K562 (cell line): ENCODE data around the gene CEP57. TPM values are rescaled to one million over a fixed set of nuclear protein-coding genes. Genes with fewer than 3 reads are reported as not detected.

Experiments used
- ATAC-seq: fragments of 200-7000 bp; cut with Tn5 transposase; 3 replicates; pipeline ENCODE4 v1.9.1; 2020; ENCODE audit warnings: moderate library complexity
- BruUV-seq: library from RNA; stranded (reverse); fragments of 400-500 nt; replicated peaks from 2 replicates; lab custom pipeline; 2021; lab: Mats Ljungman, UMichigan
- CTCF ChIA-PET: fragments of 300-600 bp; formaldehyde crosslinking; extraction: SDS; loops from one replicate; lab custom pipeline; 2021; ENCODE audit warnings: low intra/inter-chr PET ratio; lab: Yijun Ruan, JAX
- POLR2A ChIA-PET: fragments of 300-600, 350-650 bp; sonication (Branson Sonifier 250); formaldehyde crosslinking; extraction: SDS; loops from one replicate; lab custom pipeline; 2021; ENCODE audit warnings: antibody characterized with exemption, inconsistent platforms; lab: Yijun Ruan, JAX
- DNase-seq, 4 experiments: peaks; one replicate each; pipeline versions ENCODE4 v3.0.0 to v3.0.0-alpha.2; 2011 to 2018; ENCODE audit warnings: low spot score in 3 of 4, mixed read lengths in 3 of 4; ENCODE audit errors: extremely low read depth in 1 of 4
- FAIRE-seq: peaks from 2 replicates; lab custom pipeline; 2011; peaks lifted over from hg19 to GRCh38; lab: Jason Lieb, UNC
- H2AFZ ChIP-seq: 2 replicates; pipeline ENCODE4 v1.6.0; 2011; ENCODE audit warnings: low read depth, low read length, control low read depth, inconsistent platforms
- H3K27ac ChIP-seq: fragments of 200-600 bp; 3 replicates; pipeline ENCODE4 v1.8.0; 2011; ENCODE audit warnings: low read depth, mild to moderate bottlenecking, control low read depth, inconsistent platforms, low read length, moderate library complexity, mixed read lengths; ENCODE audit errors: extremely low read depth
- H3K27me3 ChIP-seq, 2 experiments: fragments of 300-600 bp in 1 of 2; 2 replicates in 1 of 2; 3 replicates in 1 of 2; pipeline versions ENCODE4 v1.6.0 to v1.8.0; 2011; ENCODE audit warnings: inconsistent platforms in 2 of 2, low read length in 2 of 2, mild to moderate bottlenecking in 1 of 2, mixed read lengths in 1 of 2, moderate library complexity in 1 of 2; ENCODE audit not compliant: control insufficient read depth in 2 of 2, insufficient read depth in 2 of 2
- H3K36me3 ChIP-seq: fragments of 300-600 bp; 3 replicates; pipeline ENCODE4 v1.8.0; 2011; ENCODE audit warnings: mild to moderate bottlenecking, low read length, inconsistent platforms; ENCODE audit not compliant: control insufficient read depth, insufficient read depth
- H3K4me1 ChIP-seq, 2 experiments: fragments of 200-600 bp in 1 of 2; replicated peaks in 1 of 2; 2 replicates in 1 of 2; 3 replicates in 1 of 2; pipeline versions ENCODE4 v1.5.1 to v1.8.0; 2011; ENCODE audit warnings: inconsistent platforms in 2 of 2, low read length in 2 of 2, mild to moderate bottlenecking in 1 of 2, mixed read lengths in 1 of 2, moderate library complexity in 1 of 2; ENCODE audit not compliant: control insufficient read depth in 2 of 2, insufficient read depth in 2 of 2
- H3K4me2 ChIP-seq: 2 replicates; pipeline ENCODE4 v1.6.1; 2011; ENCODE audit warnings: low read length, control low read depth, inconsistent platforms, mixed read lengths; ENCODE audit not compliant: insufficient read depth
- H3K4me3 ChIP-seq: fragments of 200-600 bp; sonication (generic), shearing (Covaris generic); 2 replicates; pipeline ENCODE4 v1.5.1; 2016; ENCODE audit warnings: control low read depth, inconsistent platforms
- H3K79me2 ChIP-seq: fragments of 200-600 bp; 3 replicates; pipeline ENCODE4 v1.8.0; 2011; ENCODE audit warnings: low read length, inconsistent platforms; ENCODE audit not compliant: control insufficient read depth, insufficient read depth
- H3K9ac ChIP-seq, 2 experiments: 2 replicates each; pipeline versions ENCODE4 v1.6.0 to v1.6.1; 2011; ENCODE audit warnings: low read depth in 2 of 2, low read length in 2 of 2, control low read depth in 1 of 2, inconsistent platforms in 1 of 2, mild to moderate bottlenecking in 1 of 2, mixed read lengths in 1 of 2; ENCODE audit not compliant: insufficient read depth in 1 of 2
- H3K9me1 ChIP-seq: one replicate; pipeline ENCODE4 v1.6.0; 2011; ENCODE audit warnings: inconsistent platforms, mild to moderate bottlenecking, low read length, moderate library complexity; ENCODE audit not compliant: control insufficient read depth, insufficient read depth
- H3K9me3 ChIP-seq: replicated peaks from 2 replicates; pipeline ENCODE4 v1.5.1; 2011; ENCODE audit warnings: low read depth, low read length, inconsistent platforms; ENCODE audit not compliant: control insufficient read depth, insufficient read depth
- H4K20me1 ChIP-seq: replicated peaks from 2 replicates; pipeline ENCODE4 v1.6.1; 2011; ENCODE audit warnings: low read length, inconsistent platforms, mixed read lengths; ENCODE audit not compliant: control insufficient read depth, insufficient read depth
- CBFA2T3 ChIP-seq: fragments of 450-650 bp; IDR thresholded peaks from 2 replicates; pipeline ENCODE4 v1.6.1; 2017
- HNRNPL ChIP-seq: fragments of 200-400 bp; formaldehyde crosslinking; IDR thresholded peaks from 2 replicates; pipeline ENCODE4 v1.6.1; 2017; ENCODE audit warnings: low read depth, mild to moderate bottlenecking, low read length
- MYNN ChIP-seq, 2 experiments: sonication (generic); formaldehyde crosslinking in 1 of 2; IDR thresholded peaks; 2 replicates each; pipeline versions ENCODE4 v1.5.0 to v1.6.1; 2016 to 2020; ENCODE audit warnings: antibody characterized with exemption in 1 of 2, missing genetic modification reagents in 1 of 2
- SPI1 ChIP-seq: IDR thresholded peaks from 2 replicates; pipeline ENCODE4 v1.6.1; 2011; ENCODE audit warnings: low read depth, low read length, control low read depth, borderline replicate concordance
- TAF1 ChIP-seq: IDR thresholded peaks from 2 replicates; pipeline ENCODE4 v1.6.1; 2011; ENCODE audit warnings: mild to moderate bottlenecking, low read length, moderate library complexity; ENCODE audit not compliant: insufficient read depth, control insufficient read depth, severe bottlenecking; ENCODE audit errors: extremely low read depth
- TRIM28 ChIP-seq: fragments of 450-650 bp; IDR thresholded peaks from 2 replicates; pipeline ENCODE4 v1.6.1; 2017
- ZSCAN32 ChIP-seq: fragments of 450-650 bp; formaldehyde crosslinking; IDR thresholded peaks from 2 replicates; pipeline ENCODE4 v1.4.0; 2020; ENCODE audit warnings: mild to moderate bottlenecking, moderate library complexity
- WGBS: fragments of 100-300 bp; shearing (Covaris generic); methylation state at CpG from one replicate; pipeline ENCODE4 v1.1.6; 2016; ENCODE audit warnings: low coverage, mixed read lengths; ENCODE audit not compliant: insufficient coverage; ENCODE audit errors: missing lambda C conversion rate; 5-methylcytosine and 5-hydroxymethylcytosine counted together
- in situ Hi-C: fragments of 300-500 bp; cut with MboI; formaldehyde crosslinking; loops from 4 replicates; pipeline ENCODE4 v1.15.0; 2018; ENCODE audit warnings: inconsistent platforms, mixed read lengths
- intact Hi-C: fragments of 100-400 bp; cut with micrococcal nuclease; formaldehyde crosslinking; loops from 2 replicates; pipeline ENCODE4 v1.14.2; 2022
- polyA plus RNA-seq, 8 experiments: library from polyadenylated mRNA; depleted of rRNA in 4 of 8; stranded (reverse) in 5 of 8; unstranded in 3 of 8; fragments of >200 nt; fragmentation: Nextera tagmentation in 2 of 8; fragmentation: Illumina TruSeq in 1 of 8; extraction: Ambion mirVana in 2 of 8; extraction: Trizol in 1 of 8; gene quantifications; 2 replicates each; pipeline versions ENCODE4 v1.2.1 to v1.2.3, GENCODE V29; 2011 to 2014; ENCODE audit warnings: inconsistent platforms in 1 of 8, missing spikeins in 1 of 8
- total RNA-seq, 7 experiments: library from RNA; depleted of rRNA in 6 of 7; stranded (reverse); fragments of >200 nt in 6 of 7; fragmentation: Illumina TruSeq in 2 of 7; extraction: Trizol in 2 of 7; gene quantifications; 2 replicates each; pipeline versions ENCODE4 v1.2.1 to v1.2.3, GENCODE V29; 2011 to 2021; ENCODE audit warnings: low replicate concordance in 1 of 7
- TF ChIP-seq, protein P1 (sequence below): fragments of 450-650 bp; formaldehyde crosslinking; IDR thresholded peaks from 2 replicates; pipeline ENCODE4 v1.4.0; 2020; ENCODE audit warnings: mild to moderate bottlenecking
- TF ChIP-seq, protein P2 (sequence below), 2 experiments: fragments of 450-650 bp; formaldehyde crosslinking in 1 of 2; IDR thresholded peaks; 2 replicates each; pipeline versions ENCODE4 v1.4.0 to v1.6.1; 2014 to 2020; ENCODE audit warnings: mild to moderate bottlenecking in 2 of 2, borderline replicate concordance in 1 of 2, low read depth in 1 of 2

Gene CEP57
- total and polyA plus RNA-seq, 9 of the 15 experiments (the other 6 are each of a cell fraction or from before 2014, with no cell fraction given) = 25.1 to 88.1 (median 65.2) TPM

DNA sequence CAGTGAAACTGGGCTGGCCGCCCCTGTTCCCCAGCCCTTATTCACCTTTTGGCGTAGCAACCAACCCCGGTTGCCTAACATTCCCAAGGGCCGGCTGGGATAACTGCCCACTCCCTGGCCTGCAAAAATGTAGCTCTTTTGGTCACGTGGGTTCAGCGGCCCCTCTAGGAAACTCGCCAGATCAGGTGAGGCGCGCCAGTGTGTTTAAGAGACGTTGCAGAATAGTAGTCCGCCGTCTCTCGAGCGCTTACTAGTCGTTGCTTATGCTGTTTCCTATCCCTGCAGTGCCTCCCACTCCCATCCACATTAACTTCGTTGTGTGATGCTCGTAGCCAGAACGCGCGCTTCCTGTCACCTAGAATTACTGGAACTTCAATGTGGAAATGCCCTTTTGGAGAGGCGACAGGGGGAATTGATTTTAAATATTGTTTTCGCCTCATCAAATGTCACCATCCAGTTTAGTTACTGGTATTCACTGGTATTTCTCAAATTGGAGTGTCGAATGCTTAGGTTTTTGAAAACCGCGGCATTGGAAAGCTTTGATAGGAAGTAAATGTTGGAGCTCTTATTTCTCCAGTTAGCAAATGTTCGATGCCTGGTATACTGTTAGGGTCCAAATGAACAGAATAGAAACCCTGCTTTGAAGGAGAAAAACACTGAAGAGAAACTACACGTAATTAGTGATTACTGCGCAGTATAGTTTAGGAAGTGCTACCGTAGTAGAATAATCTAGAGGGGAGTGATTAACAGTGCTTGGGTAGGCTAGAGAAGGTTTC is 823 bp downstream of the CEP57 start:
- in situ Hi-C loops = no loop called here
- Histone ChIP-seq H3K79me2 (peaks cover 84% of the 10 kb centered on the region), H3K27ac (peak overlapping the region; percentile 99), H3K4me3 (peak overlapping the region; percentile 88), H3K9me1 (no peaks in the 10 kb centered on the region), H3K9me3 (no peaks in the 10 kb centered on the region), H2AFZ (peak overlapping the region; percentile 95), H3K4me2 (peak overlapping the region; percentile 95), H3K9ac (peak overlapping the region; percentile 96 to 99), H3K36me3 (peaks cover 39% of the 10 kb centered on the region), H4K20me1 (peaks cover 6% of the 10 kb centered on the region; the same call in 1 of the 2 replicates), H3K27me3 (no peaks in the 10 kb centered on the region), H3K4me1 (peaks cover 4 to 14% of the 10 kb centered on the region in 2 experiments; a peak in 4 of 5 replicates)
- FAIRE-seq (peak; percentile 73), ATAC-seq (peak; percentile 67), DNase-seq (peak; percentile 57 to 88 (median 64))
- POLR2A ChIA-PET = interaction anchor here (0.7 to 3.8 kb wide), 16 partner anchors 9 to 647 kb away, joined by 3 to 20 read pairs (median 4); partner anchors contain the start of genes CCDC82 and JRKL
- intact Hi-C loops = loop anchor here (5.0 kb wide), 1 partner anchor 451 kb away; no protein-coding TSS in a partner anchor
- no TSS peak for BruUV-seq
- under 1% methylated on average over 29 of the region's 29 CpGs for WGBS
- CTCF ChIA-PET = no interaction called here
- TF ChIP-seq TRIM28 = no peak
- TF ChIP-seq, protein P1, sequence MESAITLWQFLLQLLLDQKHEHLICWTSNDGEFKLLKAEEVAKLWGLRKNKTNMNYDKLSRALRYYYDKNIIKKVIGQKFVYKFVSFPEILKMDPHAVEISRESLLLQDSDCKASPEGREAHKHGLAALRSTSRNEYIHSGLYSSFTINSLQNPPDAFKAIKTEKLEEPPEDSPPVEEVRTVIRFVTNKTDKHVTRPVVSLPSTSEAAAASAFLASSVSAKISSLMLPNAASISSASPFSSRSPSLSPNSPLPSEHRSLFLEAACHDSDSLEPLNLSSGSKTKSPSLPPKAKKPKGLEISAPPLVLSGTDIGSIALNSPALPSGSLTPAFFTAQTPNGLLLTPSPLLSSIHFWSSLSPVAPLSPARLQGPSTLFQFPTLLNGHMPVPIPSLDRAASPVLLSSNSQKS (CRISPR knock-in tag) = 0 out of 2 replicates have a peak, but pooled peaks have one; percentile 31
- TF ChIP-seq ZSCAN32 (CRISPR knock-in tag) = no peak
- TF ChIP-seq TAF1 = peak; percentile 80
- TF ChIP-seq, protein P2, sequence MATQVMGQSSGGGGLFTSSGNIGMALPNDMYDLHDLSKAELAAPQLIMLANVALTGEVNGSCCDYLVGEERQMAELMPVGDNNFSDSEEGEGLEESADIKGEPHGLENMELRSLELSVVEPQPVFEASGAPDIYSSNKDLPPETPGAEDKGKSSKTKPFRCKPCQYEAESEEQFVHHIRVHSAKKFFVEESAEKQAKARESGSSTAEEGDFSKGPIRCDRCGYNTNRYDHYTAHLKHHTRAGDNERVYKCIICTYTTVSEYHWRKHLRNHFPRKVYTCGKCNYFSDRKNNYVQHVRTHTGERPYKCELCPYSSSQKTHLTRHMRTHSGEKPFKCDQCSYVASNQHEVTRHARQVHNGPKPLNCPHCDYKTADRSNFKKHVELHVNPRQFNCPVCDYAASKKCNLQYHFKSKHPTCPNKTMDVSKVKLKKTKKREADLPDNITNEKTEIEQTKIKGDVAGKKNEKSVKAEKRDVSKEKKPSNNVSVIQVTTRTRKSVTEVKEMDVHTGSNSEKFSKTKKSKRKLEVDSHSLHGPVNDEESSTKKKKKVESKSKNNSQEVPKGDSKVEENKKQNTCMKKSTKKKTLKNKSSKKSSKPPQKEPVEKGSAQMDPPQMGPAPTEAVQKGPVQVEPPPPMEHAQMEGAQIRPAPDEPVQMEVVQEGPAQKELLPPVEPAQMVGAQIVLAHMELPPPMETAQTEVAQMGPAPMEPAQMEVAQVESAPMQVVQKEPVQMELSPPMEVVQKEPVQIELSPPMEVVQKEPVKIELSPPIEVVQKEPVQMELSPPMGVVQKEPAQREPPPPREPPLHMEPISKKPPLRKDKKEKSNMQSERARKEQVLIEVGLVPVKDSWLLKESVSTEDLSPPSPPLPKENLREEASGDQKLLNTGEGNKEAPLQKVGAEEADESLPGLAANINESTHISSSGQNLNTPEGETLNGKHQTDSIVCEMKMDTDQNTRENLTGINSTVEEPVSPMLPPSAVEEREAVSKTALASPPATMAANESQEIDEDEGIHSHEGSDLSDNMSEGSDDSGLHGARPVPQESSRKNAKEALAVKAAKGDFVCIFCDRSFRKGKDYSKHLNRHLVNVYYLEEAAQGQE (IDR thresholded peaks at IDR 0.05; ENCODE audit: borderline replicate concordance) = peak; percentile 48
- TF ChIP-seq, protein P2 (CRISPR knock-in tag; IDR thresholded peaks at IDR 0.05; ENCODE audit: low read depth) = no peak
- TF ChIP-seq MYNN (IDR thresholded peaks at IDR 0.05) = peak; percentile 97
- TF ChIP-seq MYNN (CRISPR knock-in tag; IDR thresholded peaks at IDR 0.05) = no peak
- no peak for TF ChIP-seq CBFA2T3
- no peak for TF ChIP-seq SPI1
- TF ChIP-seq HNRNPL = no peak
